H1 (cell line): ENCODE results near the gene NSFL1C. TPM values are rescaled to one million over a fixed set of nuclear protein-coding genes. Genes with fewer than 3 reads are reported as not detected.

ENCODE experiments used
- CTCF ChIA-PET: fragments of 300-600 bp; sonication (Branson Sonifier 250); formaldehyde crosslinking; loops from one replicate; lab custom pipeline; 2021; ENCODE audit not compliant: partially characterized antibody; lab: Charles Lee
- POLR2A ChIA-PET: fragments of 300-600 bp; sonication (Branson Sonifier 250); formaldehyde crosslinking; loops from one replicate; lab custom pipeline; 2021; ENCODE audit warnings: inconsistent platforms; ENCODE audit not compliant: partially characterized antibody; lab: Charles Lee
- DNase-seq, 2 experiments: peaks; one replicate each; pipeline versions ENCODE4 v3.0.0 to v3.0.0-alpha.2; 2010 to 2022; ENCODE audit warnings: low spot score in 2 of 2, low read depth in 1 of 2, mixed read lengths in 1 of 2
- FAIRE-seq: peaks from 2 replicates; lab custom pipeline; 2011; peaks lifted over from hg19 to GRCh38; lab: Jason Lieb, UNC
- H2AFZ ChIP-seq: 2 replicates; pipeline ENCODE4 v1.8.1; 2012; ENCODE audit warnings: low read length, inconsistent platforms
- H2AK5ac ChIP-seq: 2 replicates; pipeline ENCODE4 v1.6.1; 2013; ENCODE audit warnings: low read depth, low read length
- H2BK120ac ChIP-seq: replicated peaks from 2 replicates; pipeline ENCODE3; 2013; ENCODE audit warnings: low read depth, low read length, inconsistent platforms
- H2BK12ac ChIP-seq: 2 replicates; pipeline ENCODE4 v1.6.1; 2013; ENCODE audit warnings: low read depth, low read length
- H2BK15ac ChIP-seq: 2 replicates; pipeline ENCODE4 v1.6.1; 2013; ENCODE audit warnings: low read length
- H2BK20ac ChIP-seq: 2 replicates; pipeline ENCODE4 v1.6.1; 2013; ENCODE audit warnings: low read length
- H2BK5ac ChIP-seq: 2 replicates; pipeline ENCODE4 v1.6.1; 2013; ENCODE audit warnings: low read depth, low read length
- H3K14ac ChIP-seq: 2 replicates; pipeline ENCODE4 v1.6.1; 2013; ENCODE audit warnings: inconsistent platforms; ENCODE audit not compliant: insufficient read length
- H3K18ac ChIP-seq: 2 replicates; pipeline ENCODE4 v1.6.1; 2013; ENCODE audit warnings: low read length; ENCODE audit errors: extremely low read depth
- H3K23ac ChIP-seq: 2 replicates; pipeline ENCODE4 v1.6.1; 2013; ENCODE audit warnings: inconsistent platforms; ENCODE audit not compliant: insufficient read length
- H3K23me2 ChIP-seq: 2 replicates; pipeline ENCODE4 v1.6.1; 2013; ENCODE audit warnings: low read depth, low read length
- H3K27ac ChIP-seq: 2 replicates; pipeline ENCODE4 v1.6.1; 2011; ENCODE audit warnings: low read depth, low read length, inconsistent platforms
- H3K27me3 ChIP-seq, 4 experiments: replicated peaks in 1 of 4; 1 replicate in 1 of 4; 2 replicates in 3 of 4; pipeline versions ENCODE4 v1.6.1 to v1.8.1; 2011 to 2013; ENCODE audit warnings: low read length in 3 of 4, mild to moderate bottlenecking in 3 of 4, inconsistent platforms in 2 of 4, mixed read lengths in 2 of 4, moderate library complexity in 1 of 4; ENCODE audit not compliant: control insufficient read depth in 3 of 4, insufficient read depth in 3 of 4; ENCODE audit errors: extremely low read depth in 1 of 4
- H3K36me3 ChIP-seq, 4 experiments: 2 replicates each; pipeline versions ENCODE4 v1.6.1 to v1.8.1; 2011 to 2013; ENCODE audit warnings: mild to moderate bottlenecking in 4 of 4, low read length in 3 of 4, moderate library complexity in 2 of 4, control low read depth in 1 of 4, inconsistent platforms in 1 of 4; ENCODE audit not compliant: insufficient read depth in 4 of 4, control insufficient read depth in 2 of 4
- H3K4ac ChIP-seq: replicated peaks from 2 replicates; pipeline ENCODE3; 2013; ENCODE audit warnings: low read length, low read depth, mixed read lengths, inconsistent platforms; ENCODE audit not compliant: insufficient read length
- H3K4me1 ChIP-seq, 4 experiments: replicated peaks in 1 of 4; 1 replicate in 1 of 4; 2 replicates in 3 of 4; pipeline versions ENCODE4 v1.6.1 to v1.8.1; 2011 to 2013; ENCODE audit warnings: low read length in 3 of 4, inconsistent platforms in 2 of 4, mixed read lengths in 1 of 4; ENCODE audit not compliant: insufficient read depth in 4 of 4, control insufficient read depth in 3 of 4
- H3K4me2 ChIP-seq, 2 experiments: 2 replicates each; pipeline versions ENCODE4 v1.6.1 to v1.8.1; 2011 to 2013; ENCODE audit warnings: low read depth in 2 of 2, low read length in 2 of 2, control low read depth in 1 of 2, inconsistent platforms in 1 of 2, mild to moderate bottlenecking in 1 of 2; ENCODE audit not compliant: insufficient read depth in 1 of 2
- H3K4me3 ChIP-seq, 4 experiments: fragments of 200-600, 300-600 bp in 1 of 4; sonication (generic), shearing (Covaris generic), sonication (Bioruptor Twin) in 1 of 4; 2 replicates each; pipeline versions ENCODE4 v1.5.1 to v1.8.1; 2011 to 2016; ENCODE audit warnings: low read length in 4 of 4, low read depth in 3 of 4, control low read depth in 2 of 4, inconsistent platforms in 2 of 4, mild to moderate bottlenecking in 2 of 4, mixed read lengths in 1 of 4, moderate library complexity in 1 of 4; ENCODE audit not compliant: insufficient read depth in 2 of 4; ENCODE audit errors: extremely low read depth in 1 of 4
- H3K56ac ChIP-seq: replicated peaks from 2 replicates; pipeline ENCODE3; 2013; ENCODE audit warnings: low read depth, mild to moderate bottlenecking, mixed read lengths, low read length, inconsistent platforms; ENCODE audit not compliant: insufficient read length
- H3K79me1 ChIP-seq: 2 replicates; pipeline ENCODE4 v1.6.1; 2013; ENCODE audit warnings: low read depth, low read length, control low read depth
- H3K79me2 ChIP-seq, 2 experiments: 2 replicates each; pipeline versions ENCODE4 v1.6.1 to v1.8.1; 2012 to 2013; ENCODE audit warnings: low read length in 2 of 2, mild to moderate bottlenecking in 2 of 2, inconsistent platforms in 1 of 2; ENCODE audit not compliant: insufficient read depth in 2 of 2, control insufficient read depth in 1 of 2
- H3K9ac ChIP-seq, 4 experiments: replicated peaks in 1 of 4; 1 replicate in 1 of 4; 2 replicates in 3 of 4; pipeline versions ENCODE4 v1.6.1 to v1.8.1; 2011 to 2013; ENCODE audit warnings: low read depth in 3 of 4, low read length in 3 of 4, control low read depth in 2 of 4, mild to moderate bottlenecking in 2 of 4, moderate library complexity in 2 of 4, inconsistent platforms in 1 of 4; ENCODE audit errors: extremely low read depth in 1 of 4
- H3K9me3 ChIP-seq, 2 experiments: 2 replicates each; pipeline versions ENCODE4 v1.6.1 to v1.8.1; 2012 to 2013; ENCODE audit warnings: mild to moderate bottlenecking in 2 of 2, moderate library complexity in 2 of 2, control low read depth in 1 of 2, inconsistent platforms in 1 of 2, low read depth in 1 of 2, low read length in 1 of 2, mixed read lengths in 1 of 2; ENCODE audit not compliant: insufficient read depth in 2 of 2
- H4K20me1 ChIP-seq, 2 experiments: replicated peaks in 1 of 2; 2 replicates each; pipeline versions ENCODE3 to v1.8.1; 2011 to 2013; ENCODE audit warnings: inconsistent platforms in 2 of 2, low read length in 2 of 2, mild to moderate bottlenecking in 1 of 2; ENCODE audit not compliant: insufficient read depth in 2 of 2, control insufficient read depth in 1 of 2
- H4K5ac ChIP-seq: 2 replicates; pipeline ENCODE4 v1.6.1; 2013; ENCODE audit warnings: low read length, low read depth, mixed read lengths, inconsistent platforms; ENCODE audit not compliant: insufficient read length
- H4K8ac ChIP-seq: 2 replicates; pipeline ENCODE4 v1.8.0; 2013; ENCODE audit warnings: mild to moderate bottlenecking, moderate library complexity, low read length, inconsistent platforms; ENCODE audit not compliant: insufficient read depth; ENCODE audit errors: extremely low read depth
- H4K91ac ChIP-seq: replicated peaks from 2 replicates; pipeline ENCODE3; 2013; ENCODE audit warnings: low read length, mixed read lengths, inconsistent platforms; ENCODE audit not compliant: insufficient read length
- GABPA ChIP-seq: IDR thresholded peaks from 2 replicates; pipeline ENCODE4 v1.6.1; 2011; ENCODE audit warnings: mild to moderate bottlenecking, low read length, moderate library complexity, borderline replicate concordance; ENCODE audit not compliant: insufficient read depth
- HDAC6 ChIP-seq: IDR thresholded peaks from one replicate; pipeline ENCODE4 v1.7.1; 2012; ENCODE audit warnings: low read depth, mild to moderate bottlenecking, inconsistent platforms, low read length, moderate library complexity
- MAFK ChIP-seq: IDR thresholded peaks from 2 replicates; pipeline ENCODE4 v1.6.1; 2012; ENCODE audit warnings: low read depth, mild to moderate bottlenecking, improper control_type of control experiment, low read length
- SAP30 ChIP-seq: fragments of 300-600 bp; sonication (generic); IDR thresholded peaks from 2 replicates; pipeline ENCODE4 v1.7.1; 2012; ENCODE audit warnings: low read length, moderate library complexity, mild to moderate bottlenecking, inconsistent platforms; ENCODE audit not compliant: insufficient read depth, insufficient replicate concordance
- TBP ChIP-seq: IDR thresholded peaks from 2 replicates; pipeline ENCODE4 v1.6.1; 2011; ENCODE audit warnings: low read depth, low read length, improper control_type of control experiment
- TCF12 ChIP-seq: IDR thresholded peaks from 2 replicates; pipeline ENCODE4 v1.6.1; 2011; ENCODE audit warnings: low read depth, mild to moderate bottlenecking, low read length
- YY1 ChIP-seq: IDR thresholded peaks from 2 replicates; pipeline ENCODE4 v1.6.1; 2011; ENCODE audit warnings: low read depth, mild to moderate bottlenecking, low read length
- ZNF274 ChIP-seq: IDR thresholded peaks from 2 replicates; pipeline ENCODE4 v1.7.0; 2012; ENCODE audit warnings: low read length, borderline replicate concordance; ENCODE audit errors: extremely low read depth
- WGBS, 2 experiments: shearing (Covaris generic) in 1 of 2; methylation state at CpG; one replicate each; pipeline versions ENCODE4 v1.1.6 to v1.1.7; 2013 to 2015; ENCODE audit warnings: low lambda C conversion rate in 2 of 2, mixed read lengths in 2 of 2, inconsistent platforms in 1 of 2, low coverage in 1 of 2, missing lambda C conversion rate in 1 of 2; ENCODE audit not compliant: insufficient replicate concordance in 2 of 2, insufficient coverage in 1 of 2, insufficient read length in 1 of 2; ENCODE audit errors: extremely low coverage in 1 of 2, missing lambda C conversion rate in 1 of 2; 5-methylcytosine and 5-hydroxymethylcytosine counted together
- polyA plus RNA-seq, 7 experiments: library from polyadenylated mRNA; depleted of rRNA in 3 of 7; stranded (reverse) in 5 of 7; unstranded in 2 of 7; fragments of >200 nt in 5 of 7; fragments of 200-250 nt in 2 of 7; gene quantifications; 1 replicate in 5 of 7; 2 replicates in 1 of 7; 4 replicates in 1 of 7; pipeline versions ENCODE4 v1.2.1 to v1.2.3, GENCODE V29; 2011 to 2013; ENCODE audit warnings: missing spikeins in 2 of 7, mixed read lengths in 2 of 7
- total RNA-seq: library from RNA; stranded (reverse); fragmentation: NEBNext Ultra II Directional; extraction: Animal tissue kit (Norgen Biotek cat#: 25700); gene quantifications from 2 replicates; pipeline ENCODE4 v1.2.1, GENCODE V29; 2021

Gene NSFL1C
- total and polyA plus RNA-seq, 2 of the 8 experiments (the other 6 are each of a cell fraction or from before 2014, with no cell fraction given): 21.6 to 98.0 TPM

DNA sequence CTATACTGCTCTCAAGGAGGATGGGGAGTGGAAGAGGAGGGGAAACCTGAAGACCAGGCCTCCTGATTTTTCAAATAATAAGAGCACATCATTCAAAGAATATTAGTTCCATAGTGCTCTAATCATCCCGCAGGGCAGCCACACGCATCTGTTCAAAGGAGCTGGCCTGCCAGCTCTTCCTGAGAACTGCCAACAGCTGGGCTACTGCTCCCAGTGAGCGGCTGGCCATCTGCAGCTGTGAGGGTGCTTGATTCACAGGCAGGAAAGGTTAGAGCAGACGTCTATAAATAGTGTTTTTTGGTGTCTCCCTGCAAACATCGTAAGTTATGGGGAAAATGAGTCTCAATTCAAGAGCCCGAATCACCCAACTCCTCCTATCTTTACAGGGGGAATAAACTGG lies 17.3 kb downstream of the NSFL1C start:
- POLR2A ChIA-PET: interaction anchor here (0.8 to 1.9 kb wide), 3 partner anchors 11 to 124 kb away, joined by 3 to 5 read pairs (median 4); no protein-coding TSS in a partner anchor
- TF ChIP-seq TBP: no peak
- no peak for TF ChIP-seq GABPA
- TF ChIP-seq ZNF274: no peak
- no peak for TF ChIP-seq YY1
- no peak for TF ChIP-seq SAP30
- no peak for TF ChIP-seq MAFK
- no peak for TF ChIP-seq HDAC6
- TF ChIP-seq TCF12: no peak
- TF ChIP-seq, all 59 proteins: peak for 0
- Histone ChIP-seq H2BK120ac (no peak overlapping the region), H2BK20ac (no peak overlapping the region), H4K8ac (no peak overlapping the region), H3K56ac (no peak overlapping the region), H3K27ac (no peak overlapping the region), H3K14ac (no peak overlapping the region), H2BK12ac (no peak overlapping the region), H3K4ac (no peak overlapping the region), H3K79me2 (no peaks in the 10 kb centered on the region), H2BK15ac (no peak overlapping the region), H3K18ac (no peak overlapping the region), H4K20me1 (peaks cover 0 to 5% of the 10 kb centered on the region in 2 experiments), H3K79me1 (no peaks in the 10 kb centered on the region; the same call in 1 of the 2 replicates), H2AK5ac (no peak overlapping the region), H3K23ac (no peak overlapping the region), H3K4me3 (no peak overlapping the region), H3K27me3 (no peaks in the 10 kb centered on the region), H3K9me3 (peaks cover 22 to 33% of the 10 kb centered on the region in 2 experiments), H3K9ac (no peak overlapping the region), H3K4me1 (no peaks in the 10 kb centered on the region), H3K23me2 (no peaks in the 10 kb centered on the region), H3K36me3 (peaks cover 58 to 98% (median 85%) of the 10 kb centered on the region in 4 experiments), H2AFZ (no peak overlapping the region), H4K91ac (no peak overlapping the region), H4K5ac (no peak overlapping the region), H3K4me2 (no peak overlapping the region), H2BK5ac (no peak overlapping the region)
- 82% methylated on average over 6 of the region's 6 CpGs; no CpG with 5 or more reads in 1 of the 2 experiments for WGBS, 2 experiments
- CTCF ChIA-PET: interaction anchor here (3.5 to 6.5 kb wide), 2 partner anchors 11 to 54 kb away, joined by 15 to 76 read pairs; no protein-coding TSS in a partner anchor
- no peak for DNase-seq
- no peak for FAIRE-seq
